H54 (cell line): ENCODE measurements around the gene DMRT1.
"Not testable (repeated sequence)": the region's sequence is repeated elsewhere in the genome, so short reads cannot be mapped to it uniquely, and the experiment has no call there.

ENCODE experiments used
- DNase-seq: peaks from one replicate; pipeline ENCODE4 v3.0.0; 2011; ENCODE audit warnings: low spot score, mixed read lengths; ENCODE audit not compliant: insufficient read length
- FAIRE-seq: peaks from 3 replicates; lab custom pipeline; 2011; peaks lifted over from hg19 to GRCh38; lab: Jason Lieb, UNC
- POLR2A ChIP-seq: IDR thresholded peaks from 2 replicates; pipeline ENCODE4 v1.6.1; 2011; ENCODE audit warnings: low read depth, mild to moderate bottlenecking, low read length

Gene DMRT1

GRCh38 chr9:842635-843426 is 1.3 kb downstream of the DMRT1 start:
- DNase-seq (no peak), FAIRE-seq (no peak)
- TF ChIP-seq POLR2A = no peak

GRCh38 chr9:843427-843785 is 1.9 kb downstream of the DMRT1 start:
- no peak for TF ChIP-seq POLR2A
- FAIRE-seq = no peak
- no peak for DNase-seq

DNA sequence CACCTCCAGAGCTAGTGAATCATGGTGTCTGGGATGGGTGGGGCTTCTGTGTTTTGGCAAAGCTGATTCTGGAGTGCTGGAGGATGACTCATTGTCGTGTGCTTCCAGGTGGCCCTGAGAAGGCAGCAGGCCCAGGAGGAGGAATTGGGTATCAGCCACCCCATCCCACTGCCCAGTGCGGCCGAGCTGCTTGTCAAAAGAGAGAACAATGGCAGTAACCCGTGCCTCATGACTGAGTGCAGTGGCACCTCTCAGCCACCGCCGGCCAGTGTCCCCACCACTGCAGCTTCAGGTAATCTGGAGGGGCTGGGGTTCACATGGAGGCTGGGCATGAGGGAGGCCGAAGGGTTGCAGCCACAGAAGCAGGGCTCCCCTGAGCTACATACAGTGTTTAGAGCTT is 5.4 kb downstream of the DMRT1 start:
- DNase-seq (no peak), FAIRE-seq (no peak)

DNA sequence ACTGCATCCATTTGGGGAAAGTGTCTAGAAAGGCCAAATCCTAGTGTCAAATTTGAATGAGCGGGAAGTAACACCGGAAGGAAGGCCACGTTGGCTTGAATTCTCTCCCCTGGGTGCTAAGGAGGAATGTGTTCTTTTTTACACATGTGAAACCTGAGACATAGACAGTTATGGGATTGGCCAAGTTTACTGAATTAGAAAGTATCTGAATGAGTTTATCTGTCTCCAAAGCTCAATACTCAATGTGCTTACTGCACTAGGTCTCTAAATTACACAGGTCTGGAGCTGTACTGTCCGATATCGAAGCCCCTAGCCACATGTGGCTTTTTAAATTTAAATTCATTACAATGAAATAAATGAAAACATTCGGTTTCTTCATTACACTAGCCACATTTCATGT is 6.0 kb downstream of the DMRT1 start:
- DNase-seq (no peak), FAIRE-seq (no peak)
- no peak for TF ChIP-seq POLR2A

More for the DNA sequence above, 5.4 kb downstream of the DMRT1 start:
- no peak for TF ChIP-seq POLR2A

DNA sequence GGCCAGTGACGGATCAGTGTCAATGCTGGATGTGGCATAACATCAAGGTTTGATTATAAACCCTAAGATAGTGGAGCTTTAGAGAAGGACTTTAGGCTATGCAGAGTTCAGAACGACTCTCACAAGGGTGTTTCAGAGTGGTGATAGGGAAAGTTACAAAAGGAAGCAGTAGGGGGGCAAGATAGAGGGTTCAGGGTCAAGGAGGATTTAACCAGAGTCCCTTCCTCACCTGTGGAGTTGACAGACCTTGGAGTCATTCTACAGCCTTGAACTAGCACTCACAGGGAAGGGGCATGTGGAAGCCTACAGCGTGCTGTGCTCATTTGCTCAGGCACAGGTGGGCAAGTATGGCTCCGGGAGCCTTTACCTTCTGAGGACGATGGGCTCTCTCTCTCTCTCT is 7.9 kb downstream of the DMRT1 start:
- DNase-seq = no peak
- TF ChIP-seq POLR2A = no peak
- no peak for FAIRE-seq

GRCh38 chr9:852539-852938 is 11.0 kb downstream of the DMRT1 start:
- no peak for FAIRE-seq
- no peak for TF ChIP-seq POLR2A
- DNase-seq = no peak

DNA sequence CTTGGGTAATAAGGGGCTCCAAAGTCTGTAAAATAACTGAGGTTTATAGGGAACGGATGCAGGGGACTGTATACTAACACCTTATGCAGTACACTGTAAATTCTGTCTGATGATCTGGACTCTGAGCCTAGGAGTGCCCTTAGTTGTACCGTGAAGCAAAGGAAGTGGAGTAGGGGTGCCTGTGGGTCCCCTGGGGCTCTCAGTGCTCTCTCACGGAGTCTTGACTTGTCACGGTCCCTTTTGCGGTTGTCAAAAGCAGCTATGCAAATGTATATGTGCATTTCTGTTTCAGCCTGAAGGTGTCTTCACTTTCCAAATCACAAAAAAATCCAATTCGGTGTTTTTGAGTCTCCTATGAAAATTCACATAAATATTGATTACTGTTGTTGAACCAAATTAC is 17.8 kb downstream of the DMRT1 start:
- FAIRE-seq (no peak), DNase-seq (no peak)
- no peak for TF ChIP-seq POLR2A

DNA sequence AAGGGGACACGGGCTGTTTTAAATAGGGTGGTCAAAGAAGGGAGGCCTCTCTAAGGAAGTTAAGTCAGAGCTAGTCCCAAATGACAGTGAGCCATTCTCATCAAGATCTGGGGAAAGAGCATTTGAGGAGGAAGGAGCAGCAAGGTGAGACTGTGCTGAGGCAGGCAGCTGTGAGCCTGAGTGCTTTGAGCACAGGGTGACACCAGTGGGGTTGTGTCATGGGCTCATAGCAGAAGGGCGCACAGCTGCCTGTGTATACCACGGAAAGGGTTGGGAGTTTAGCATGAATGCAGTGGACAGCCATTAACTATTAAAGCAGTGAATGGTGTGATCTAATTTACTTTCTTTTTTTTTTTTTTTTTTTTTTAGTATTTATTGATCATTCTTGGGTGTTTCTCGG is 19.2 kb downstream of the DMRT1 start:
- no peak for DNase-seq
- no peak for FAIRE-seq
- no peak for TF ChIP-seq POLR2A

DNA sequence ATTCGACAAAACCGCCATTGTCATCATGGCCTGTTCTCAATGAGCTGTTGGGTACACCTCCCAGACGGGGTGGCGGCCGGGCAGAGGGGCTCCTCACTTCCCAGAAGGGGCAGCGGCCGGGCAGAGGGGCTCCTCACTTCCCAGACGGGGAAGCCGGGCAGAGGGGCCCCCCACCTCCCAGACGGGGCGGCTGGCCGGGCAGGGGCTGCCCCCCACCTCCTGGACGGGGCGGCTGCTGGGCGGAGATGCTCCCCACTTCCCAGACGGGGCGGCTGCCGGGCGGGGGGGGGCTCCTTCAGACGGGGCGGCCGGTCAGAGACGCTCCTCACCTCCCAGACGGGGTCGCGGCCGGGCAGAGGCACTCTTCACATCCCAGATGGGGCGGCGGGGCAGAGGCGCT is 20.0 kb downstream of the DMRT1 start:
- DNase-seq, FAIRE-seq: not testable (repeated sequence)

DNA sequence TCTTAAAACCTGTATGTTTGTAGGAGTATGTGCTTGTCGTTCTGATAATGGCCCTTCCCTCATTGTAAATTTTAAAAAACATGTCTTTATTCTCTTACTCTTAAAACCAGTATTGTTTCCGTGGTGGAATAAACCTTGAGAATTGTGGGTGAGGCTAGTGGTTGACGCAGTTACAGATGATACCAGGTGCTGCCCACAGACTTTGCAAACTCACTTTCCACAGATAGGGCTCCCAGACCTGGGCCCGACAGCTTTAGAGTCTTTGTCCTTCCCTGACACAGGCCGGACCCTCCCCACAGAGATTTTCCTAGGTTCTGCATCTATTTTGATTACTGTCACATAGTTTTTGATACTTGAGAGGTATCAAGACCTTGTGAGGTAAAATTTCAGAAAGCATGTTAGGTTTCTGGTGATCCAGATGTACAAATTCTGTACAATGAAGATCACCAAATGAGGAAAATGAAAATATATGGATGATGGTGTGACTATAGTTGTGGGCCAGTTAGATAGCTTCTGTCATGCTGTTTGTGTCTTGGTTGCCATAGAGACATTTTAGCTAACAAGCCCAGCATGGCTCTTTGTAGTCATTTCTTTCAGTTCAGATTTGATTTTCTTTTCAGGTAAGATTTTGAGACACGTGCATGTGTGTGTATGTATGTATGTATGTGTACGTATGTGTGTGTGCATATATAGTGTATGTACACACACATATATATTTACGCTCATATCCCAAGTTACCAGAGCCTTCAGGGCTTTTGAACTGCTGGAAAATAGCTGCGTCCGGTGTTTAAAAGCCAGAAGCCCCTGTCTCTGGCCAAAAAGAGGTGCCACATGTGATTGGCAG is 33.8 kb downstream of the DMRT1 start:
- FAIRE-seq (no peak), DNase-seq (no peak)
- no peak for TF ChIP-seq POLR2A

- no peak for FAIRE-seq
- TF ChIP-seq POLR2A = no peak
- DNase-seq = no peak
Observed at GRCh38 chr9:876425-876824, 34.9 kb downstream of the DMRT1 start.

- FAIRE-seq = no peak
- no peak for DNase-seq
- no peak for TF ChIP-seq POLR2A
Observed at GRCh38 chr9:878239-878638, 36.7 kb downstream of the DMRT1 start.

DNA sequence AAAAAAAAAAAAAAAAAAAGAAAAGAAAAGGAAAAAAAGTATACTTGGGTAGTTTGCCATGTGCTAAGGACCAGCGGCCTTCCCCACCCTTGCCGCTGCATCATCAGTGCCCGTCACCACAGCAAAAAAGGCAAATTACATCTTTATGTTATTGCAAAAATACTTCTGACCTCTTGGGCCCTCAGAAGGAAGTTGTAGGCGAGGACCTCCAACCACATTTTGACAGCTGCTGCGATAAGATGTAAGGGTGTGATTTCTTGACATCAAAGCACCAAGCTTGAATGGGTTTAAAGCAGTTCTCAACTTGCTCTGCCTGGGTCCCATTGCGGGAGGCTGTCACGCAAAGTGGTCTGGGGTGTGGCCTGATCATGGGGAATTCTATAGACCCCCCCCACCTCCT is 39.2 kb downstream of the DMRT1 start:
- FAIRE-seq = no peak
- TF ChIP-seq POLR2A = no peak
- no peak for DNase-seq

DNA sequence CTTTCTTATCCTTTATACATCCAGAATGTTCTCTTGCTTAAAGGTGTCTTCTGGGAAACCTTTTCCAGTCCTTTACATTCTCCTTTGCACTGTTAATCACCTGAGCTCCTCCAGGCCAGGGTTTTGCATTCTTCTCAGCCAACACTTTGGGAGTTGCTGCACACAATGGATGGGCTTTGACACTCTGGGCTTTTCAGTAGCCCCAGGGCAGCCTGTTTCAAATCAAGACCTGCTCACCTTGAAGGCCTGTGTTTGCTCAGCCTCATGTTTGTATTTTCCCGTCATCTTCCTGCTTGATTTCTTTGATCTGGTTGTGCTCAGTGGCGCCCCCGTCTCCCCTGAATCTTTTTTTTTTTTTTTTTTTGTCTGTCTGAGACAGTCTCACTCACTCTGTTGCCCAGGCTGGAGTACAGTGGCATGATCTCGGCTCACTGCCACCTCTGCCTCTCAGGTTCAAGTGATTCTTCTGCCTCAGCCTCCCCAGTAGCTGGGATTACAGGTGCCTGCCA is 41.0 kb downstream of the DMRT1 start:
- FAIRE-seq = no peak
- no peak for TF ChIP-seq POLR2A
- DNase-seq = no peak
